Raji (cell line): ENCODE measurements around the gene SPEM1.

ENCODE experiments used
- POLR2A ChIP-seq: IDR thresholded peaks from 2 replicates; pipeline ENCODE4 v1.6.1; 2011; ENCODE audit warnings: low read depth, low read length, control low read depth; ENCODE audit not compliant: insufficient read depth

The SPEM1 gene

DNA sequence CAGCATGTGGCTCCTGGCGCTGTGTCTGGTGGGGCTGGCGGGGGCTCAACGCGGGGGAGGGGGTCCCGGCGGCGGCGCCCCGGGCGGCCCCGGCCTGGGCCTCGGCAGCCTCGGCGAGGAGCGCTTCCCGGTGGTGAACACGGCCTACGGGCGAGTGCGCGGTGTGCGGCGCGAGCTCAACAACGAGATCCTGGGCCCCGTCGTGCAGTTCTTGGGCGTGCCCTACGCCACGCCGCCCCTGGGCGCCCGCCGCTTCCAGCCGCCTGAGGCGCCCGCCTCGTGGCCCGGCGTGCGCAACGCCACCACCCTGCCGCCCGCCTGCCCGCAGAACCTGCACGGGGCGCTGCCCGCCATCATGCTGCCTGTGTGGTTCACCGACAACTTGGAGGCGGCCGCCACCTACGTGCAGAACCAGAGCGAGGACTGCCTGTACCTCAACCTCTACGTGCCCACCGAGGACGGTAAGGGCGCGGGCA, 11.8 kb upstream of the SPEM1 start:
- no peak for TF ChIP-seq POLR2A

DNA sequence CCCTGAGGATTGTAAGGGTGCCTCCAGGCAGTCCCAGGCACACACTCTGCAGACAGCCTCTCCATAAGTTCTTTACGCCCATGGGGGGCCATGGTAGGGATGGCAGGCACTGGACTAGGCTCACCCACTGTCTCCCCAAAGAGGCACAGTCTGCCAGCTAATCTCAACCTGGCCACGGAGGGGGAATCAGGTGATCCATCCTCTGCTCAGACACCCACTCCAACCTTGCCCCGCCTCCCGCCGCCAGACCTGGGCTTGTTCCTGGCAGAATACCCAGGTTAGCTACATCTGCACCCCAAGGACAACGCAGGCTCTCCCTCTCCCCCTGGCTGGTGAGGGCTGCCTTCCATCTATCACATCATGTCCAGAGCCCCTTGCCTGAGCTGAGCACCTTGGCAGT, 11.3 kb upstream of the SPEM1 start:
- TF ChIP-seq POLR2A: no peak

DNA sequence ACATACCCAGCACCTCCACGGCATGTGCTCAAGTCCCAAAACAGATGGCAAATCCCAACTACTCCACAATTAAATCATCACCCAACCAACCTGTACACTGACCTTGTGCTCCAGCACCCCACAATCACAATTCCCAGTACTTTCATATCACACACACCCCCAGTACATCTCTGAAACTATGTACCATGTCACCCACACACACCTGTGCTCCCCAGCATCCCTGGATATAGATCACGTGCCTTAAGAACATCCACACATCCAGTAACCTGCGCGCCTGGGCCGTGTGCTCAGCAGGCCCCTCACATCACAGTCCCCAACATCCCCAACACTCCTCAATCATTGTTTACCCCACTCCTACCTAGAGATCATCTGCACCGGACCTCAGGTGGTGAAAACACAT, 10.4 kb upstream of the SPEM1 start:
- no peak for TF ChIP-seq POLR2A

DNA sequence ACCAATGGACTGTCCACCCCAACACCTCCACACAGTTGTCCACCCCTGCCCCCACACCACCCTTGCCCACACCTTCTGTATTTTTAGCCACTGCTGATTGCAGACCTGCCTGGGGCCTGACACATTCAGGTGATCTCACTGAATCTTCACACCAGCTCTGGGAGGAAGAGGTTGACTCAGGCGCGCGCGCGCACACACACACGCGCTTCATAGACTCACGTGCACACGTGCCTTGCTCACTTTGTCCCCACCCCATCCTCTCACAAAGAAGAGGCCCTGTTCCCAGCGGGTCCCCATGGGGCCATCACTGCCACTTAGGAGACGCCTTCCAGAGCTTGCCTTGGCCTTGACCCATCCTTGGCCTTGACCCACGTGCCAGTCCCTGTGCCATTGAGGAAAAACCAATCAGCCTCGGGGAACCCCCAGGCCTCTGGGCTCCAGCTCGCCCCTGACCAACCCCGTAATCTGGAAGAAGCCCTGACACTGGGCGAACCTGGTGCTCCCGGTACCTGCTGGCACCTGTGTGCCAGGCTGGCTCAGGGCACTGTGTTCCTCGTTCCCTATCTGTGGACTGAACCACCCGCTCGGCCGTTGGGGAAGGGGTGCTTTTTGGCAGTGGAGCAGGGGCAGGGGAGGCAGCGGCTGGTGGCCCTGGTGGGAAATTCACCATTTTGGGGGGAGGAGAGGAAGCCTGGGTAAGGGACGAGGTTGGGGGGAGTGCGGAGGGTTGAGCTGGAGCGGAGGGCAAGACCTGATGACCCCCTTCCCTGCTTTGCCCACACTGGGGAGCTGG, 9.3 kb upstream of the SPEM1 start:
- no peak for TF ChIP-seq POLR2A

DNA sequence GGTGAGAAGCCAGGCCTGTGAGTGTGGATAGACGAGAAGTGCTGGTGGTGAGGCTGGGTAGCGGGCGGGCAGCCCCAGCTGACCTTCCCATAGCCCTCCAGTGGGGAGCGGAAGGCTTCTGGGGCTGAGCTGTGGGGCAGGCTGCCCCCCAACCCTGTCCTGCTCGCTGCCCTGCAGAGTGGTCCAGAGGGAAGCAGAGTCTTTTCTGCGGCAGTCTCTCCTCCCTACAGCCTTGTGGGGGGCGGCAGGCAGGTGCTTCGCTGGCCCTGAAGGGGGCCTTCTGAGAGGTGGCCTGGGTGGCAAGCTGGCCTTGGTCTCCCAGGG, 8.7 kb upstream of the SPEM1 start:
- no peak for TF ChIP-seq POLR2A

DNA sequence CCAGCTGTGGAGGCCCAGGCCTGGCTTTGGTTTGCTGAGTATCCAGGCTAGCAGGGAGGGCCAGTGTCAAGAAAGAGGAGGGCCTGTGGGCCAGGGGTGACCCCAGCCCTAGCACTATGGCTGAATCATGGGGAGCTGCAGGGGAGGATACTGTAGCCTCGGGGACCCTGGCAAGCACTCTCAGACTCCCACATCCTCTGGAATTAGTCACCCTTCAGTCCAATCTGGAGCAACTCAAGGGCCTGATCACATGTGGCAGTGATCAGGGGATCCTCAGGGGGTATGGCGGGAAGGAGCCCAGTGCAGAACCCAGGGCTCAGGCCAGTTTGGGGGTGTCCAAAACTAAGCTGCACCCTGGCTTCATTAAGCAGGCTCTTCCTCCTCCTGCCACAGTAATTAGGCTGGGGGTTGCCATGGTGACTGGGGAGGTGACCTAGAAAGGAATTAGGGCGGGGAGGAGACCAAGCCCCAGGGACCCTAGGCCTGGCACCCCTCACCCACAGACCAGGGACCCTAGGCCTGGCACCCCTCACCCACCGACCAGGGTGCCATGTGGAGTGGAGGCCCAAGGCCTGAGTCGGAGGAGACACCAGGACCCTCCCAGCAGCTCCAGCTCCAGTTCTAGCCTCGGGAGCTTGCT, 6.7 kb upstream of the SPEM1 start:
- no peak for TF ChIP-seq POLR2A

DNA sequence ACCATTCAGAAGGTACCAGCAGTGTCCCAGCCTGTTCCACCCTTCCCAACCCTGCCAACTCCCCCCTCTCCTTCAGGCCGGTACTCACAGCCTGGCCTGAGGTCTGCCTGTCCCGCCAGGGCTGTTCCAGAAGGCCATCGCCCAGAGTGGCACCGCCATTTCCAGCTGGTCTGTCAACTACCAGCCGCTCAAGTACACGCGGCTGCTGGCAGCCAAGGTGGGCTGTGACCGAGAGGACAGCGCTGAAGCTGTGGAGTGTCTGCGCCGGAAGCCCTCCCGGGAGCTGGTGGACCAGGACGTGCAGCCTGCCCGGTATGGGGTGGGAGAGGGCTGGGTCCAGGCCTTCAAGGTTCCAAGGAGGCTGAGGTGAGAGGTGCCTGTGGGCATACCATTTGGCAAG, 5.3 kb upstream of the SPEM1 start:
- TF ChIP-seq POLR2A: no peak

DNA sequence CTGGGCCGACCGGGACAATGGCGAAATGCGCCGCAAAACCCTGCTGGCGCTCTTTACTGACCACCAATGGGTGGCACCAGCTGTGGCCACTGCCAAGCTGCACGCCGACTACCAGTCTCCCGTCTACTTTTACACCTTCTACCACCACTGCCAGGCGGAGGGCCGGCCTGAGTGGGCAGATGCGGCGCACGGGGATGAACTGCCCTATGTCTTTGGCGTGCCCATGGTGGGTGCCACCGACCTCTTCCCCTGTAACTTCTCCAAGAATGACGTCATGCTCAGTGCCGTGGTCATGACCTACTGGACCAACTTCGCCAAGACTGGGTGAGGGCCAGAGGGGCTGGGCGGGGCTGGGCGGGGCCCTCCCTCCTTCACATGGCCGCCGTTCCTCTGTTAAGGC, 4.3 kb upstream of the SPEM1 start:
- TF ChIP-seq POLR2A: no peak

DNA sequence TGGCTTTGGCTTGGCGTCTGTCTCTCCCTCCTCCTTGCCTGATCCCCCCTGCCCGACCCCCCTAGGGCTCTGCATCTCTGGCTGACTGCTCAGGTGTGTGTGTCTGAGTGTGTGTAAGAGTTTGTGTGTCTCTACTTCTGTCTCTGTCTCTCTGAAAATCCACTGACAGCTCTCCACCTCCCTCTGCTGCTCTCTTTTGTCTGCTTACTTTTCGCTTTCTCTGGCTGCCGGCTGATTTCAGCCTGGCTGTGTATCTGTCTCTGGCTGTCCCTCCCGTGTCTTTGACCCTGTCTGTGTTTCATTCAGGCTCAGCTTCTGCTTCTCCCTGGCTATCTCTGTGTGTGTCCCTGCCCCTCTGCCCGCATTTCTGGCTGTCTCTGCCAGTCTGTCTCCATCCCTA, 3.8 kb upstream of the SPEM1 start:
- no peak for TF ChIP-seq POLR2A

DNA sequence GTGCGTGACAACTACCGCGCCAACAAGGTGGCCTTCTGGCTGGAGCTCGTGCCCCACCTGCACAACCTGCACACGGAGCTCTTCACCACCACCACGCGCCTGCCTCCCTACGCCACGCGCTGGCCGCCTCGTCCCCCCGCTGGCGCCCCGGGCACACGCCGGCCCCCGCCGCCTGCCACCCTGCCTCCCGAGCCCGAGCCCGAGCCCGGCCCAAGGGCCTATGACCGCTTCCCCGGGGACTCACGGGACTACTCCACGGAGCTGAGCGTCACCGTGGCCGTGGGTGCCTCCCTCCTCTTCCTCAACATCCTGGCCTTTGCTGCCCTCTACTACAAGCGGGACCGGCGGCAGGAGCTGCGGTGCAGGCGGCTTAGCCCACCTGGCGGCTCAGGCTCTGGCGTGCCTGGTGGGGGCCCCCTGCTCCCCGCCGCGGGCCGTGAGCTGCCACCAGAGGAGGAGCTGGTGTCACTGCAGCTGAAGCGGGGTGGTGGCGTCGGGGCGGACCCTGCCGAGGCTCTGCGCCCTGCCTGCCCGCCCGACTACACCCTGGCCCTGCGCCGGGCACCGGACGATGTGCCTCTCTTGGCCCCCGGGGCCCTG, 3.0 kb upstream of the SPEM1 start:
- TF ChIP-seq POLR2A: no peak

DNA sequence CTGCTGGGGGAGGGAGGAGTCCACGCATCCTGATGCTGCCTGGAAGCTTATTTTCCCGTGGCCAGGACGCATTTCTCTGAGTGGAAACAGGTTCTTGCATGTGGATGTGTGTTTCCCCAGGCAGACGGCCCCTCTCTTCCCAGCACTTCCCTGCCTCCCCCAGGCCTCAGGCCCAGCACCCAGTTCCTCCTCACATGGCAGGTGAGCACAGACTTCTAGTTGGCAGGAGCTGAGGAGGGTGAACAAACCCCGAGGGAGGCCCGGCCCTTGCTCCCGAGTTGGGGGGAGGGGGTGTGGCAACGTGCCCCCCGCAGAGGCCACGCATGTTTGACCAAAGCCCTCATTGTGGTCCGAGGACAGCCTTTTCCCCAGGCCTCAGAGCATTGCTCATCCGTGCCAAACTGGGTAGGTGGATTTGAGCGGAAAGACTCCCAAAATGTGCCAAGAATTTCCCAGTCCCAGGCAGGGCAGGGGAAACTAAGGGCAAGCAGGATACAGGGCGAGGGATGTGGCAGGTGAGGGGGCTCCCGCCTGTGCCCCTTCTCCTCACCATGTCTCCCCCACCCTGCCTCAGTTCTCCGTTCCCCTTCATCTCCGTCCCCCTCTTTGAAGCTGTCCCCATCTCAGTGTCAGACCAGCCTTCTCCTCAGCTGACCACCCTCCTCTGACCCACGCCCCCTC, 1.5 kb upstream of the SPEM1 start:
- no peak for TF ChIP-seq POLR2A

DNA sequence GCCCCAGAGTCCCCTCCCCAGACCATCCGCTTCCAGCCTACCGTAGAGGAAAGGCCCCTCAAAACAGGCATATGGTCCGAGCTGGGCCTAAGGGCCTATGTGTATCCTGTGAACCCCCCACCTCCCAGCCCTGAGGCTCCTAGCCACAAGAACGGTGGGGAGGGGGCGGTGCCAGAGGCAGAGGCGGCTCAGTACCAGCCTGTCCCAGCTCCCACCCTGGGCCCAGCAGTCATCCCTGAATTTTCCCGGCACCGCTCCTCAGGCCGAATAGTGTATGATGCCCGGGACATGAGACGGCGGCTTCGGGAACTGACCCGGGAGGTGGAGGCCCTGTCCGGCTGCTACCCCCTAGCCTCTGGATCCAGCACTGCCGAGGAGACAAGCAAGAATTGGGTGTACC, 1.1 kb downstream of the SPEM1 start:
- no peak for TF ChIP-seq POLR2A

DNA sequence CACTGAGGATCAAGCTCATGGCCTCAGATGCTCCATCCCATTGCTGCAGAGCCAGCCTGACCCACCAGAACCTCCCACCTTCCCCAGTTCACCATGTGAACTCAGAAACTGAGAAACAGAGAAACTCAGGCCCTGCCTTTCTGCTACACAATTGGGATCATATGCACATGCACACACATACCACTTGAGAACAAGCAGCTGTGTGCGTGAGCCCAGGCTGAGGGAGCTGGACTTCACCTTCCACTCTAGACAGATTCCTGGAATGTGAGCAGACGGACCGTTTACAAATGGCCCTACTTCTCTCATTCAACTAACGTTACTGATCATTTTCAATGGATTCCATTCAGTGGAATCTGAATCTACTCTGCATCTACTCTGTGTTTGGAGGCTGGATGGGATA, 3.6 kb downstream of the SPEM1 start:
- no peak for TF ChIP-seq POLR2A

DNA sequence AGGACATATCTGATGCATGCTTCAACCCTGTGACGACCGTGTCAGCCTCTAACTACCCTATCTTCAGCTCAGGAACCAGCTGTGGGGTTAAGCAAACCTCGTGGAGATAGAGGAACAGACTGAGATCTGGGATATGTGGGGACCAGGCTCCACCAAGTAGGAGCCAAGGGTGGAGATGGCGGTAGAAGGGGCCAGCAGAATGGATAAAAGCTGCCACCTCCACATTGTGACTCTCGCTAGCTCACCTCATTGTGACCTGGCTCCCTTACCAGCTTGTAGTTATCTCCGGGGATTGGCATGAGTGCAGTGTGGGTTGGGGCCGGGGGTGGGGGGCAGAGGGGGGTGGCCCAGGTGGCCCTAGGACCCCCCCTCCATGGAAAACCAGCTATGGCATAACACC, 5.2 kb downstream of the SPEM1 start, which contains the start of gene SPEM2:
TSS of gene SPEM2 (plus strand) at position 301 of the 400 bp plus-strand sequence. CDS start at position 374, 73 bp downstream.
- no peak for TF ChIP-seq POLR2A

DNA sequence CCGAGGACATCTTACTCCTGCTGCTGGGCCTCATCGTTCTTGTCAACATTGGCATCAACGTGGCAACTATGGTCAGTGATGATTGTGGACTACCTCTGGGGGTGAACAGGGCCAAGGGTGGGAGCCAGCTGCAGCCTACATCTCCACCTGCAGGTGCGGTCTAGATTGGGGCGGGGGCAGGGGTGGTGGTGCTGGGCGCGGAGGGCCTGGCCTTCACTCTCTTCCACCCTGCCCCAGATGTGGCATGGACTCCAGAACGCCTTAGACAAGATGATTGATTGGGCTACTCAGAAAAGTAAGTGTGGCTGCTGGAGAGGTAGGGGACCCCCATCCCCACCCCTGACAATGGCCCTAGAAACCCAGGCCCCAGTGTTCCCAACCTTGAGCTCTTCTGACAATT, 5.6 kb downstream of the SPEM1 start:
- TF ChIP-seq POLR2A: no peak
